CD8-positive, alpha-beta memory T cell (primary cell): ENCODE data around the gene OR10G2. TPM values are rescaled to one million over a fixed set of nuclear protein-coding genes. Genes with fewer than 3 reads are reported as not detected.

ENCODE experiments used
- polyA plus RNA-seq: library from polyadenylated mRNA; unstranded; fragments of 300-500 nt; fragmentation: Illumina TruSeq; gene quantifications from one replicate; pipeline ENCODE4 v1.2.3, GENCODE V29; 2021
- total RNA-seq, 2 experiments: library from RNA; stranded (reverse); gene quantifications; one replicate each; pipeline ENCODE4 v1.2.3, GENCODE V29; 2021

Gene OR10G2
- total and polyA plus RNA-seq, 3 experiments from 2014 or later = 0.20 TPM; not detected in 2

Other genes with a start within 250 kb of the OR10G2 start
- 10 to 100 TPM; 90.0 to 96.1 TPM for gene CHD8, start 178.8 kb downstream of the OR10G2 start, total RNA-seq
- gene CHD8, start 178.8 kb downstream of the OR10G2 start, polyA plus RNA-seq = 33.6 TPM
- 10 to 100 TPM; 25.5 to 25.7 TPM for gene RAB2B, start 158.0 kb downstream of the OR10G2 start, total RNA-seq
- gene RAB2B, start 158.0 kb downstream of the OR10G2 start, polyA plus RNA-seq = 14.4 TPM
- gene TOX4, start 157.7 kb downstream of the OR10G2 start, total RNA-seq = 10 to 100 TPM; 82.7 to 83.0 TPM
- 93.3 TPM for gene TOX4, start 157.7 kb downstream of the OR10G2 start, polyA plus RNA-seq
- gene METTL3, start 123.6 kb downstream of the OR10G2 start, total RNA-seq = 10 to 100 TPM; 54.1 to 58.9 TPM
- gene METTL3, start 123.6 kb downstream of the OR10G2 start, polyA plus RNA-seq = 27.4 TPM
- gene SALL2, start 108.6 kb downstream of the OR10G2 start, total RNA-seq = 1 to 10 TPM; 2.0 to 2.6 TPM
- gene SALL2, start 108.6 kb downstream of the OR10G2 start, polyA plus RNA-seq = 1.4 TPM
- gene OR10G3, start 54.9 kb downstream of the OR10G2 start, total RNA-seq = not detected
- gene OR10G3, start 54.9 kb downstream of the OR10G2 start, polyA plus RNA-seq = not detected
- not detected for gene OR4E2, start 18.9 kb upstream of the OR10G2 start, total RNA-seq
- not detected for gene OR4E2, start 18.9 kb upstream of the OR10G2 start, polyA plus RNA-seq
- not detected for gene OR4E1, start 38.9 kb upstream of the OR10G2 start, total RNA-seq
- not detected for gene OR4E1, start 38.9 kb upstream of the OR10G2 start, polyA plus RNA-seq